NB4 (cell line): Measurements from ENCODE around the gene EPB41L2.

Experiments
- POLR2A ChIP-seq: IDR thresholded peaks from 2 replicates; pipeline ENCODE4 v1.6.1; 2011; ENCODE audit warnings: mild to moderate bottlenecking; ENCODE audit not compliant: insufficient read length; ENCODE audit errors: extremely low read depth
- TF ChIP-seq, protein P1 (sequence below): IDR thresholded peaks from one replicate; pipeline ENCODE4 v1.5.1; 2012; ENCODE audit warnings: low read depth, low read length

DNA sequence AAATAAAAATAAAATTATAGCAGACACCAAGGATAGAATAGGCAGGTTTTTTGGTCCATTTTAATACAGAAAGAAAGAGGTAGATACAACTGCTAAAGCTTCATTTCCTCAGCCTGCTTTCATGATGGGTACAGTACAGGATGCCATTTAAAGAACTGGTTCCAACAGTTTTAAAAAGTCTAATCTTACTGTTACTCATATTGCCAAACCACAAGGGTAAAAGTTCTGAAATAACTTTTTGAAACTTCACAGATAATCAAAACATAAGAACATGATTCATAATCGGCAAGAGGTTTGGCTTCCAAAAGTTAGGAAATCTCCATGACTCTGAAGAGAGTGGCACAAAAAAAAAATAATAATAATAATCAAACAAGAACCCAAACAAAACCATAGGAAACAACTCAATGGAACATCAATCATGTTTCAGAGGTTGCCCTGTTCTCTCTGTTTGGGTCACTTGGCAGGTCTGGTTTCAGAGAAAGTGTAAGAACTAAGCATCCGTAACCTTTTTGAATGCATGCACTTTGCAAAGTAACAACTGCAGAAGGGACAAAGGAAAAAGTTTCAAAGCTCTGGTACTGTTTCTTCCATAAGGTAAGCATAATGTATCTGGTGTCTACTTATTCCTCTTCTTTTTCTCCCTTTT lies 156.2 kb downstream of the EPB41L2 start:
- no peak for TF ChIP-seq POLR2A
- TF ChIP-seq, protein P1, sequence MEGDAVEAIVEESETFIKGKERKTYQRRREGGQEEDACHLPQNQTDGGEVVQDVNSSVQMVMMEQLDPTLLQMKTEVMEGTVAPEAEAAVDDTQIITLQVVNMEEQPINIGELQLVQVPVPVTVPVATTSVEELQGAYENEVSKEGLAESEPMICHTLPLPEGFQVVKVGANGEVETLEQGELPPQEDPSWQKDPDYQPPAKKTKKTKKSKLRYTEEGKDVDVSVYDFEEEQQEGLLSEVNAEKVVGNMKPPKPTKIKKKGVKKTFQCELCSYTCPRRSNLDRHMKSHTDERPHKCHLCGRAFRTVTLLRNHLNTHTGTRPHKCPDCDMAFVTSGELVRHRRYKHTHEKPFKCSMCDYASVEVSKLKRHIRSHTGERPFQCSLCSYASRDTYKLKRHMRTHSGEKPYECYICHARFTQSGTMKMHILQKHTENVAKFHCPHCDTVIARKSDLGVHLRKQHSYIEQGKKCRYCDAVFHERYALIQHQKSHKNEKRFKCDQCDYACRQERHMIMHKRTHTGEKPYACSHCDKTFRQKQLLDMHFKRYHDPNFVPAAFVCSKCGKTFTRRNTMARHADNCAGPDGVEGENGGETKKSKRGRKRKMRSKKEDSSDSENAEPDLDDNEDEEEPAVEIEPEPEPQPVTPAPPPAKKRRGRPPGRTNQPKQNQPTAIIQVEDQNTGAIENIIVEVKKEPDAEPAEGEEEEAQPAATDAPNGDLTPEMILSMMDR = no peak
